ENCODE results near the gene SLX4IP.
"Not testable (repeated sequence)": the region's sequence is repeated elsewhere in the genome, so short reads cannot be mapped to it uniquely, and the experiment has no call there.

Gene SLX4IP

DNA sequence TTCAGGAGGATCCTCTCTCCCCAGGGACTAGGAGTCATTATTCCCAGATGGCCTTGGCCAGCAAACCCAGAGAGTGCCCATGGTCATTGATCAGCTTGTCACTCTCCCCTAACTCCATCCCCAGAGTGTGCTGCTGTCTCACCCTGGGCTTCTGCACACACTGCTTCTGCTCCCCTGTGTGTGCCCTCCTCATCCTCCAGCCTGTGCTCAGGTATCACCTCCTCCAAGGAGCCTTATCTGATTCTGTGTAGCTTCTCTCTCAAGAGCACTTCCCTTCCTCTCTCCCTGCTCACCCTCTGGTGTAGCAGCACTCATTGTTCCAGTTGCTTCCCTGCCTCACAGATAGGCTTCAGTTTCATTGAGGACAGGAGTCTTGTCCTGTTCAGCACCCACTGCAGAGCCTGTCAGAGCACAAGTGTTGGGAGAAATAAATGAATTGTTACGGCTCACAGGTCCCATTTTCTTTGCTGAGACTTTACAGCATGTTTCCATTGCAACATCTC, 136.3 kb downstream of the SLX4IP start:
- no peak for DNase-seq (ENCODE audit: low read depth in 1 of 2, low spot score in 1 of 2)

DNA sequence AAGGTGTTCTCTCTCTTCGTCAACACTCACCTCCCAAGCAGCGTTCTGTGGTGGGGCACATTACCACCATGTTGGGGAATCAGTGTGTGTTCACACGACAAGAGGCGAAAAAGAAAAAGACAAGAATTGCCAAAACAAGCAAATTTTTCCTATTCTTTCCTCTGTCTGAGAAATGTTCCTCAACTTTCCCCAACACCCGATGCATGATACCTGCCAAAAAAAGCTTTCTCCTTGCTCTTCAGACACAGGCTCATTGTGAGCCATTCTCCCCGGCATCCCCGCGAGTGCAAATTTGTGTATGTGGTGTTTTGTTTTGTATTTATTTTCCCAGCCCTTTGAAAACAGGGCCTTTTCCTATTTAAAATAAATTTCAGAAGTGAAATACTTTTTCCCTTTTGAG, 137.7 kb downstream of the SLX4IP start:
- DNase-seq (ENCODE audit: low read depth in 1 of 2, low spot score in 1 of 2) = no peak

DNA sequence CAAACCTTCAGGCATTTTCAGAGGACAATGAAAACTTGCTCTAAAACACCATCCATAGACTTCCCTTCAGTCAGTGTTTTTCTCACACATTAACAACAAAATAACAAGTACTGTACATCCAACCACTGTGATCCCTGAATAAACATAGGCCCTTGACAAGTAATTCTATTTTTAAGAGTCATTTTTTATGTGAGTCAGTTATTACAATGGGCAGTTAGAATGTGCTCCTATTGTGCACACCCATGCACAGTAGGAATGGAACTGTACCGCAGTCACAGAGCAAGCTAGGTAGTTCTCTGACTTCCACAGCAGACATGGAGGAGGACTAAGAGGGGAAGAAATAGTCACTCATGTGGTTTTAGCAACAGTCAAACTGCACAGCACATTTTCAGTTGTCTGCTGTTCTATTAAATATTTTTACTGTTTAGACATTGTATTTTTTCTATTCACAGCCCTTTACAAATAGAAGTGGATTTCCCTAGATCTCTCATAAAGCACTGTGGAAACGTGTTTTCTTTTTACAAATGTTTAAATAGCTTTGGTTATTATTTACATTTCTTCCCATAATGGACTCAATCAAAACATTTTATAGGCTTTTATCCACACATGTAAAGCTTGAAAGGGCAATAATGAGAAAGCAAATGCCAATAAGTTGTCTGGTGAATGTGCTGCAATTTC, 138.3 kb downstream of the SLX4IP start:
- no peak for DNase-seq (ENCODE audit: low read depth in 1 of 2, low spot score in 1 of 2)

- DNase-seq (ENCODE audit: low read depth in 1 of 2, low spot score in 1 of 2) = no peak
Measured at GRCh38 chr20:10573951-10574339, 138.8 kb downstream of the SLX4IP start.

DNA sequence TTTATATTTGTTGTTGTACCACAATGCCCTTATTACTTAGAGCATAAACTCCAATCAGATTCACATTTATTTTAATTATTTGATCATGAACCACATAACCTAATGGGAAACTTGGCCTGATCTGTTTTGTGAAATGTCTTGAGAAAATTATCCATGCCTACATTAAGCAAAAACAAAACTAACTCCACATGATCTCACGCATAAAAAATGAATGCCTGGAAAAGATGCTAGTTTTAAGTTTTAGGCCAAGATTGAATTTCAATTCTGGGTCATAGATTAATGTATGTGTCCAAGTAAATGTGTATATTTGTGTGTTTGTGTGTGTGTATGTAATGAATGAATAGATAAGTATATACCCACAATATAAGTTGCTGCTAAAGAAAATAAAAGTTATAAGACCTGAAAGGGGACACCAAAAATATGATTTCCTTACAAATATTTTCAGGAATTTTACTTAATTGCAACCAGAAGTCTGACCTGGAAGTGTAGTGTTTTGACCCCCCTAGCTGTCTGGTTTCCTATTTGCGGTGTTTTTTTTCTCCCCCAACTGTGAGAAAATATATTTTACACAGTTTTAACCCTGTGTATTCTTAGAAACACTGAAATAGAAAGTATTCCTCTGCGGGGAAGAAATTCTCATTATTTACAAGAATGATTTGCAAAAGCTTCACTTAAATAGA, 141.4 kb downstream of the SLX4IP start:
- DNase-seq (ENCODE audit: low read depth in 1 of 2, low spot score in 1 of 2) = no peak

DNA sequence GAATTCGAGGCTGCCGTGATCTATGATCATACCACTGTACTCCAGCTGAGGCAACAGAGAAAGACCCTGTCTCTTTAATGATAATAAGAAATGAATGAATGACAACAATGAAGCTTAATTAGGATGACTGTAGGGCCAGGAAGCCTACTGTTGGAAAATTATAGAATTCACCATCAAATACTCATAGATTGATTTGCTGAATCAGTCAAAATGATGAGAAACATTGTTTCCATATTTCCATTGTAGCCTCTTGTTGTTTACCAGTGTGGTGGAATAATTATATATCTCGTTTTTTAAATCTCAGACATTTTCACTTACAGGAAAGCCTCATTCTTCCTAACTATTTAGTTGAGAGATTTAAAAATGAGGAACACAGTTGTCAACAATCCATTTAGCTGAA, 142.5 kb downstream of the SLX4IP start:
- DNase-seq (ENCODE audit: low read depth in 1 of 2, low spot score in 1 of 2) = no peak

GRCh38 chr20:10578607-10579006, 143.5 kb downstream of the SLX4IP start:
- DNase-seq (ENCODE audit: low read depth in 1 of 2, low spot score in 1 of 2) = no peak

- DNase-seq (ENCODE audit: low read depth in 1 of 2, low spot score in 1 of 2) = no peak
Measured at GRCh38 chr20:10579942-10580341, 144.8 kb downstream of the SLX4IP start.

GRCh38 chr20:10580700-10581099, 145.6 kb downstream of the SLX4IP start:
- no peak for DNase-seq (ENCODE audit: low read depth in 1 of 2, low spot score in 1 of 2)

GRCh38 chr20:10581823-10582222, 146.7 kb downstream of the SLX4IP start:
- DNase-seq (ENCODE audit: low read depth in 1 of 2, low spot score in 1 of 2) = no peak

- no peak for DNase-seq (ENCODE audit: low read depth in 1 of 2, low spot score in 1 of 2)
Measured at GRCh38 chr20:10584371-10584770, 149.3 kb downstream of the SLX4IP start.

DNA sequence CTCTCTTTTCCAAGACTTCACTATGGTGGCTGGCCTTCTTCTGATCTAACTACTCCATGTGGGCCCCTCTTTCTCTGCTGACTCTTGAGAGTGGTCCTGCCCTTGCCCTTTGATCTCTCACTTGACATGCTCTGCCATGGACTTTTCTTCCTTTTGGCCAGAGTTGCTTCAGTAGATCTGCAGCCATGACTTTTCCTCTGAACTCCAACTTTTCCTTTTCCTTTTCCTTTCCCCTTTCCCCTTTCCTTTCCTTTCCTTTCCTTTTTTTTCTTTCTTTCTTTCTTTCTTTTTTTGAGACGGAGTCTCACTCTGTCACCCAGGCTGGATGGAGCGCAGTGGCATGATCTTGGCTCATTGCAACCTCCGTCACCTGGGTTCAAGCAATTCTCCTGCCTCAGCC, 150.2 kb downstream of the SLX4IP start:
- DNase-seq (ENCODE audit: low read depth in 1 of 2, low spot score in 1 of 2) = no peak

GRCh38 chr20:10586296-10586695, 151.2 kb downstream of the SLX4IP start:
- DNase-seq (ENCODE audit: low read depth in 1 of 2, low spot score in 1 of 2) = no peak

DNA sequence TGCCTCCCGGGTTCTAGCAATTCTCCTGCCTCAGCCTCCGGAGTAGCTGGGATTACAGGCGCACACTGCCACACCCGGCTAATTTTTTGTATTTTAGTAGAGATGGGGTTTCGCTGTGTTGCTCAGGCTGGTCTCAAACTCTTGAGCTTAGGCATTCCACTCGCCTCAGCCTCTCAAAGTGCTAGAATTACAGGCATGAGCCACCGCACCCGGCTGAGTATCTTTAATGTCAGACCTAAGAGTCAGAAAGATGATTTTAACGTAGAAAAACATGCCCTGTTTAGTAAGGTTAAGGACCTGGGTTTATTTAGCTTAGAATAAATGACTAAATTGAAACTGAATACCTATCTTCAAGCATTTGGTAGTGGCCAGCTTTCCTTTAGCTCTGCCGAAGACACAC, 155.3 kb downstream of the SLX4IP start:
- DNase-seq (ENCODE audit: low read depth in 1 of 2, low spot score in 1 of 2) = not testable (repeated sequence)

GRCh38 chr20:10590950-10591671, 156.0 kb downstream of the SLX4IP start:
- DNase-seq (ENCODE audit: low read depth in 1 of 2, low spot score in 1 of 2) = no peak

DNA sequence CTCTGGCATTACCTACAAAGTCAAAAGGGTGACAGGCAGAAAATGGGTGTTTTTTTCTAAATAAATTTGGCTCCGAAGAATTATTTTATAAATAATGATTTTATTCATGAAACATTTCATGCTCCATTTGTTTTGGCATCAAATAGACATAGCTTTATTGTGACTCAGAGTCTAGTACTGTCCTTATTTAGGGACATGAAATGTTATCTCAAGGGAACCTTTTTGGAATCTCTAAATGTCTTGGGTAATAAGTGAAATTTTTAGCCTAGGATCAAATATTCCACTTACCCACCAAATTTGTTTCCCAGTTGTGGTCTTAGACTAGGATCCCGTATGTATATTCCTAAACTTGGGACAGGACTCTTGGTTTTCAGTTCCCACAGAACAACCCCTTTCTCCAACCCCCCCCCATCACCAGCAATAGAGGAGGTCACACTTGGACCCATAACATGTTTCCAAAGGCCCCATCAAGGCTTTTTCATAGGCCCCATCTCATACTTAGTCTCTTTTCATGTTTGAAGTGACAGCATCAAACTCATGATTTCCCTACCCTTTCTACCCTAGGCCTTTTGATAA, 156.9 kb downstream of the SLX4IP start:
- no peak for DNase-seq (ENCODE audit: low read depth in 1 of 2, low spot score in 1 of 2)

- no peak for DNase-seq (ENCODE audit: low read depth in 1 of 2, low spot score in 1 of 2)
Measured at GRCh38 chr20:10594296-10594868, 159.3 kb downstream of the SLX4IP start.

DNA sequence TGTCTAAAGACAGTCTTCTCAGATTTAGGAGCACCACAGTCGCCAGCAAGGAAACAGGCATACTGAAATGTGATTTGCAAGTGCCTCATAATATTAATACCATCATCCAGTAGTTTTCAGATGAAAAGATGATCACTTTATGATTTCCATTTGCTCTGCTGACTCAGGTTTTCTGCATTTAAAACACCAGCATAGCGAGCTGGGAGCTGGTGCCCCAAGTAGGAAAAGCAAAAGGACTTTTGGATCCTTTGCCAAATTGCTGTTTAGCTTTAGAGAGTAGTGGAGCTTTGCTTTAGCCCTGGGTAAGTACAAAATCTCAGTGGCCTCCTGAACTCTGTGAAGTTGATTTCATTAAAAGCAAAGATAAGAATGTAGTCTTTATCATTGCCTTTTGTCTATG, 160.2 kb downstream of the SLX4IP start:
- DNase-seq (ENCODE audit: low read depth in 1 of 2, low spot score in 1 of 2) = no peak

- no peak for DNase-seq (ENCODE audit: low read depth in 1 of 2, low spot score in 1 of 2)
Measured at GRCh38 chr20:10595985-10596384, 160.9 kb downstream of the SLX4IP start.

DNA sequence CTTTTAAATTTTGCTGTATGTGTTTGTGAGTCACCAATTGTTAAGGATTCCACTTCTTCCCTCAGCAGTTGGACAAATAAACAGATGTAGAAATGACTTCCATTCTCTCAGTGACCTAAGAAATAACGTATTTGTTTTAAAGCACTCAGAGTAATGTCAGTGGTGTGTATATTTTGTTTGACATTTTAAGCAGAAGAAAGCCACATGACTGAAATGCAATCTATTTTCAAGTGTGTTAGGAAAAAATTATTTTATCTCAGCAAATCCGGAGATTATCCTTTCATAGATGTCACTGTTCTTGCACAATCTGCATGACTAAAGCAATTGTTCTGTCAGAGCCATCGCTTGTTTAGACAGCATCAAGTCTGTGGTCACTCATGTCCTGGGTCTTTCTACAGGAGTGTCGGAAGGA, 161.6 kb downstream of the SLX4IP start:
- no peak for DNase-seq (ENCODE audit: low read depth in 1 of 2, low spot score in 1 of 2)

GRCh38 chr20:10597637-10598036, 162.5 kb downstream of the SLX4IP start:
- DNase-seq (ENCODE audit: low read depth in 1 of 2, low spot score in 1 of 2) = no peak

All from activated CD4-positive, alpha-beta T cell treated with anti-CD3 and anti-CD28 coated beads, Interleukin-2, amount 50 U/mL, for 24 hours (primary cell).